ENCODE results near the gene TMEM225B.
"Not testable (repeated sequence)": the region's sequence is repeated elsewhere in the genome, so short reads cannot be mapped to it uniquely, and the experiment has no call there.

Gene TMEM225B, protein sequence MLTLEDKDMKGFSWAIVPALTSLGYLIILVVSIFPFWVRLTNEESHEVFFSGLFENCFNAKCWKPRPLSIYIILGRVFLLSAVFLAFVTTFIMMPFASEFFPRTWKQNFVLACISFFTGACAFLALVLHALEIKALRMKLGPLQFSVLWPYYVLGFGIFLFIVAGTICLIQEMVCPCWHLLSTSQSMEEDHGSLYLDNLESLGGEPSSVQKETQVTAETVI

DNA sequence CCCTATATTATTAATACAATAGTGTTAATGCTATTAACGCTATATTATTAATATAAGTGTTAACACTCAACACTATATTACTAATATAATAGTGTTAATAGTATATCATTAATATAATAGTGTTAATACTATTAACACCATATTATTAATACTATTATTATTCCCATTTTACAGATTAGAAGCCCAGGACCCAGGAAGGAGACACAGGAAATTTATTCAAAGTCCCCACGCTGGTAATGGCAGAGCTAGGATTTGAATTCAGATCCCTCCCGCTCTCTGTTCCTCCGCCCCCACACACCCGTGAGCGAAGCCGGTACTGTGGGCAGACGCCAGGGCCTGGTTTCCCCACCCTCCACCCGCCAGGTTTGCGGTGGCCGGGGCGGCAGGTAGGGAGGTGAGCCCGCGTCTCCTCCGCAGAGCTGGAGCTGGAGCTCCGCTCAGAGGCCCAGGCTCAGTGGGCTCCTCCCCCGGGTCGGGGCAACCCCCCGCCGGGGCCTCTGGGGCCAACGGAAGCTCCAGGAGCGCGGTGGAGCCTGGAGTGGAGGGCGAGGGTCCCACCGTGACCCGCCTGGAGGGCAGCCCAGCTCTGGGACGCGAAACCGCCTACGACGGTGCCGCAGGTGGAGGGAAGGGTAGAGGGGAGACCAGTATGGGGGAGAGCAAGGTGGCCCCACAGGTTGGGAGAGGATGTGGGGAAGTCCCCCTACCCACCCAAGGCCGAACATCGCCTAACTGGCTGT lies at the start of gene TMEM225B:
Gene TMEM225B (plus strand): TSS at position 506 of the 740 bp plus-strand sequence. CDS start 6,122 bp downstream, outside the sequence.
- no peak for DNase-seq (ENCODE audit: low spot score)

DNA sequence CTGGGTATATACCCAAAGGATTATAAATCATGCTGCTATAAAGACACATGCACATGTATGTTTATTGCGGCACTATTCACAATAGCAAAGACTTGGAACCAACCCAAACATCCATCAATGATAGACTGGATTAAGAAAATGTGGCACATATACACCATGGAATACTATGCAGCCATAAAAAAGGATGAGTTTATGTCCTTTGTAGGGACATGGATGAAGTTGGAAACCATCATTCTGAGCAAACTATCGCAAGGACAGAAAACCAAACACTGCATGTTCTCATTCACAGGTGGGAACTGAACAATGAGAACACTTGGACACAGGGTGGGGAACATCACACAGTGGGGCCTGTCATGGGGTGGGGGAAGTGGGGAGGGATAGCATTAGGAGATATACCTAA lies 48.5 kb upstream of the TMEM225B start:
- not testable (repeated sequence) for DNase-seq (ENCODE audit: low spot score)

DNA sequence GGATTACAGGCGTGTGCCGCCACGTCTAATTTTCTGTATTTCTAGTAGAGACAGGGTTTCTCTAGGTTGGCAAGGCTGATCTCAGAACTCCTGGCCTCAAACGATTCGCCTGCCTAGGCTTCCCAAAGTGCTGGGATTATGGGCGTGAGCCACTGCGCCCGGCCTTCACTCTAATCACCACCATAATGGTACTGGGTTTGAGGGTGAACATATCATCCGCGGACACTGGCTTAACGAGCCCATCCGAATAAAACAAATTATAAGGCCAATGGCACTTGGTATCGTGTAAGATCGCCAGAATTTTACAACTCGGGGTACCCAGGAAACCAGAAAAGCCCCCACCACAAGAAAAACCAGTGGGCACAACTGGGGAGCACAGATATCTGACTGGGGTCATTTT lies 46.7 kb upstream of the TMEM225B start:
- no peak for DNase-seq (ENCODE audit: low spot score)

DNA sequence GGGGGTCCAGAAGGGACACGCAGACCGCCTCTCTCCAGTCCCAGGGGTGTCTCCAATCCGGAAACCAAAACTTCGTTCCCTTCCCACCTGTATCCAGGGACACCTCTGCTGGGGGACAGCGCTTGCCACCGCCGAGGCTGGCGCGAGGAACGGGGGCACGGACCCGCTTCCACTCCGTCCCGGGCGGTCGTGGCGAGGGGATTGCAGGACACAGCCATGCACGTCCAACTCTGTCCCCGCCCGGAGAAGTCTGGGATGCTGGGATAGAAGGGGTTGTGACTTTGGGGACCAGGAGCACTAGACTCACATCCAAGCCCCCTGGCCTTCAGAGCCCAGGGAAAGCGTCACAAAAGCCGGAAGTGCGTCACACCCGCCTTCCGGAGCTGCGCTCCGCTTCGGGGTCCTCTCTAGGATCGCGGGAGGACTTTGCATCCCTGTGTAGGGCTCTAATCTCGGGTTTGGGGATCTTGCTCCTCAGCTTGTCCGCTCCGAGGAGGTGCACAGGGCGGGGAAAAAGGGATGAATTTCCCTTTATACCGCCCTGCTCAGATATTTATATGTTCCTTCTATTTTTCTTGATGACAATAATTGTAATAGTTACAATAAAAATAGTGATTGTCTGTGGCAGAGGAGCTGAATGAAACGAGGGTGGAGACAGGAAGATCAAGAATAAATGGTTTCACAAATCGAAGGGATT lies 46.2 kb upstream of the TMEM225B start, which contains the start of gene FAM200A:
Gene FAM200A (minus strand): TSS at position 348 of the 697 bp plus-strand sequence. CDS start 3,707 bp downstream, outside the sequence.
- peak; percentile 85 for DNase-seq (ENCODE audit: low spot score)

DNA sequence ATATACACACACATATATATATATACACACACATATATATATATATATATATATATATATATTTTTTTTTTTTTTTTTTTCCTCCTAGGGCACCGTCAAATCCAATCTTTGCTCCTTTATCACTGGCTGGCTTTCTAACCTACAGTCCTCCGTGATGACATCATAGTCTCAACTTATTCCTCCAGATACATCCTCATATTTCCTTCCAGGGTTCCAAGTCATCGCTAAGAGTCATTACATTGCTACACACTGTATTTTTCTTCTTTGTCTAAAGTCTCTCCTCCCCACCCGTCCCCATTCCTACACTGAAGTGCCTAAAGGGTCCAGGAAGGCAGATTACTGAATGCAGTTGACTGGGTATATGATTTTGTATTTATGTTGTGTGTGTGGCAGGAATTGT lies 45.0 kb upstream of the TMEM225B start:
- DNase-seq (ENCODE audit: low spot score) = no peak

DNA sequence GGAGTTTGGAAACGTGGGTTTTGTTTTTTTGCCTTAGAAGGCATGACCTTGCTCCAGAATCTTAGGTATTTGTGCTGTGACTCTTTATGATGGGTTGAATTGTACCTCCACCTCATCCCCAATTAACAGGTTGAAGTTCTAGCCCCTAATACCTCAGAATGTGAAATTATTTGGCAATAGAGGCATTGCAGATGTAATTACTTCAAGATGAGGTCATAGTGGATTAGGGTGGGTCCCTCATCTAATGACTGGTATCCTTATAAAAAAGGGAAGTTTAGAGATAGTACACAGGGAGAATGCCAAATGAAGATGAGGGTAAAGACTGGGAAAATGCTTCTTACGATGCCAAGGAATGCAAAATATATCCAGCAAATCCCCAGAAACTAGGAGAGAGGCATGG lies 43.1 kb upstream of the TMEM225B start:
- DNase-seq (ENCODE audit: low spot score) = no peak

DNA sequence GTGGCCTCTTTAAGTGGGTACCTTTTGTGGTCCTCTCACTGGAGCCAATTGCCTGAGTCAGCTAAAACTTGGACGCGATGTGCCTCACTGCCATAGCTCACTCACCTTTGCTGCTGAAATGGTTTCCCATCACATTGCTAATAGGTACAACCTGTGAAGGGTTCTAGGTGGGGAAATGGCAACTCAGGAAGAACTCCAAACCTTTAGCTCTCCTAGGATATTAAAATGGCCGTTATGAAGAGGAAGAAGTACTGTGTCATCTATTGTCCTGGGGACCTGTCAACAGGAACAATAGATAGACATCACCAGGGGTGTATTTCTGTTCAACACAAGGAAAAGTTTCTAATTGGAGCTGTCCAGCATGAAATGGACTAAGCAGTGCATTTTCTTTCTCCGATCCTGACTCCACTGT lies 40.9 kb upstream of the TMEM225B start:
- DNase-seq (ENCODE audit: low spot score) = no peak

DNA sequence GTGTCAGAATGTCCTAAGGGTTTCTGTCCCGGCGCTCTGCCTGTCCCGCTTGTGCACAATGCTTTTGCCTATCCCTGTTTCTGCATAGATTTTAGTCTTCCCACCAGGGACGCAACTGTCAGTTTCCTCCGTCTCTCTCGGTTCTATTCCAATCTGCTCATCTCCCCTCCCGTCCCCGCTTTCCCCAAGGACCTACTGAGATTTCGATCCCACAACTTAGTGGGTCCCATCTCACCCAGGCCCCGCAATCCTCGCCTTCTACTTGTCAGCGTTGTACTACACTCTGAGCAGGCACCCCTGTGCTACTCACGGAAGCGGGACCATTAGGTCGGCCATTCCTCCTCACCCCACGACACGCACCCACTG lies 40.1 kb upstream of the TMEM225B start:
- no peak for DNase-seq (ENCODE audit: low spot score)

DNA sequence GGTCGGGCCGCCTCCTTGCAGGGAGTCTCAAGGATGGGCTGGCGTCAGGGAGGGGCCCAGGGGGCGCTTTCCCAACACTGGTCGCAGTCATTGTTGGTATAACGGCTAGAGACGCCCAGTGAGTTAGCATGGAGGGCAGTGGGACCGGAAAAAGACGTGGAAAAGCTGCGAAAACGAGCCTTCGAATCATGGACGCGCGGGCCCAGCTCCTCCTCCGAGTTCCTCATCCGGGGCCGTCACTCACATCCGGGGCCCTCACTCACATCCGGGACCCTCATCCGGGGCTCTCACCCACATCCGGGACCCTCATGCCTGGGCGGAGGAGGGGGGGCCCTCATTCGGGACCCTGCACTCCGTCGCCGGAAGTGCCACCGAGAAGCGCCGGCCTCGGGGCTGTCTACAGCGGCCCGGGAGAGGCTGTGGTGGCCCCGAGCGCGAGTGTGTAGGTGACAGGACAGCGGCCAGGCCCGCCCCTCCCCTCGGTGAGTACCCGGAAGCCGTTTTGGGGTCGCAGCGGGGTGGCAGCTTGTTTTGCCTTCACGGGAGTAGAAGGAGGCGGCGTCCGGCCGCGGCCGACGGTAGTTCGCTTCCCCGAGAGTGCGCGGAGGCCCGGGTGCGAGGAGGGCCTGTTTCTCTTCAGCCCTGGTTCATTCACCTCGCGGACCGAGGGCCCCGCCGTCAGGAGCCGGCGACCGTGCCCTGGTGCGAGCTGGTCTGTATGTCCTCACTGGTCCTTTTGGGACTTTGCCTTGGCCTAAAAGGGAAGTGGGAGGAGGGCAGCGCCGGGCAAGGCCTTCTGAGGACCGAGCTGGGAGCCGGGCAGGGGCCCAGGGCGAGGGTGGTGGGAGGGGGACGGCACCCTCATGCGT lies 39.5 kb upstream of the TMEM225B start, which contains the start of gene ZNF655:
Gene ZNF655 (plus strand): TSS at position 337 of the 869 bp plus-strand sequence. CDS start 1,918 bp downstream, outside the sequence.
- DNase-seq (ENCODE audit: low spot score) = peak; percentile 89

DNA sequence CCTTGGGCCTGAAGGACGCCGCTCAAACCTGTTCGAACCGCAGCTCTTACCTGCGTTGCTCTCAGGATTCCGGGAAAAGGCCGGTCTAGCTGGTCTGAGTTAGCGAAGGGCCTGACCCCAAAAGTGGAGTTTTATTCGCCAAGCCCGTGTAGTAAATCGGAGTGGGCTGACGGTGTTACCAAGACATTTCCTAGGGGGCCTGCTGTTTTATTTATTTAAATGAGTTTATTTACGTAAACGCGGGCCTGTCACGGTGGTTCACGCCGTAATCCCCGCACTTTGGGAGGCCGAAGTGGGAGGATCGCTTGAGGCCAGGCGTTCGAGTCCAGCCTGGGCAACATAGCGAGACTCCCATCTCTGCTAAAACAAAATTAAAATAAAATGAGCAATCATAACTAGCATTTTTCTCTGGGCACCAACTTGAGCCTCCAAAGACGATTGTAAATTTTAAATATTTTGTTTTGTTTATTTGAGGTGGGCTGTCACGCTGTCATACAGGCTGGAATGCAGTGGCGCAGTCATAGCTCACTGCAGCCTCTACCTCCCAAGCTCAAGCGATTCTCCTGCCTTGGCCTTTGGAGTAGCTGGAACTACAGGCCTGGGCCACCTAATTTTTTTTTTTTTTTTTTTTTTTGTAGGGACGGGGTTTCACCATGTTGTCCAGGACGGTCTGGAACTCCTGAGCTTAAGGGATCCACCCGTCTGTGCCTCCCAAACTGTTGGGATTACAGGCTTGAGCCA lies 38.7 kb upstream of the TMEM225B start:
- DNase-seq (ENCODE audit: low spot score) = no peak

DNA sequence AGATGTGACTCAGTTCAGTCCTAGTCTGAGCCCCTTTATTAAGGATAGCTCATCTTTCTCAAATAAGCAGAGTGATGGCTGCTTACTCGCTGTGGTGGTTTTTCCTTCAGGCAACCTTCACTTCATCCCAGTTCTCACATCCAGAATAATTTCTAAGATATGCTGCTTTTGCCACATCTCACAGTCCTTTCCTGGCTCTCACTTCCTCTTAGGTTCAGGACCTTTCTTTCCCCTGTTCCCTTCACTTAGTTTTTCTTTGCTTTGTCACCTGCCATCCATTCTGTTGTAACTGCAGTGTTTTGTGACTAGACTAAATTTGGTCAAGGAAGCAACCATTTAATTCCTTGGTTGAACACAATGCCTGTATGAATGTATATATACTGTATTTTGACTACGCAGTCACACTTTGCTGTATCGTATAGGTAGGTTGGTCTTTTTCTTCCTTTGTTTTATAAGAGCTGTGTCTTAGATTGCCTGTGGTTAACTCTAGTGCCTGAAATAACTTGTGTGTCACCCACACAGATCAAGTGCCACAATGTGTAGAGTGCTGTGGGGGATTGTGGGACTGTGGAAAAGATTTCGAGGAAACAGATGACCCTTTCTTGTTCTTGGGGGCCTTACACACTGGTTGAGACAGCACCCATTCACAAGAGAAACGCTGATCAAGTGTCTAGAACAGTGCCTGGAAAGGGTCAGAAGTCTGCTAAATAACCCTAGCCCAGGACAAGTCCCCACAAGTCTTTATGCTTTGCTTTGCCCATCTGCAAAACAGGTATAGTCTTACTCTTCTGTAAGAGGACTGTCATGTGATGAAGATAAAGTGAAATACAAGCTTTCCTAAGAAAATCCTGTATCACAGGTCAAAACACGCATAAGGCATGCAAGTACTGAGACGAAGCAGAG lies 37.0 kb upstream of the TMEM225B start:
- DNase-seq (ENCODE audit: low spot score) = no peak

DNA sequence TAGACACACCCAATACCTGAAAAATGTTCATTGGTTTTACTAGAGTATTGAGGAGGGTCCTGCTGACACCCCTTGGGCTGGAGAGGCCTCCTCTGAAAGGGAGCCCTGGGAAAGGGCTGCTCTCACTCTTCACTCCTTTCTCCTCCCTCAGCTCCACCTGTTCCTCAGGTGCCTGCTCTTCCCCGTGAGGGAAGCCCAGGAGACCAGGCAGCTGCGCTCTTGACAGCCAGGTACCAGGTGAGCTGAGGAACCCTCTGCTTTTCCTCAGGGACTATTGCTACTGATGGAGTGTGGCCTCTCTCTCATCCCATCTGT lies 36.4 kb upstream of the TMEM225B start:
- DNase-seq (ENCODE audit: low spot score) = no peak

DNA sequence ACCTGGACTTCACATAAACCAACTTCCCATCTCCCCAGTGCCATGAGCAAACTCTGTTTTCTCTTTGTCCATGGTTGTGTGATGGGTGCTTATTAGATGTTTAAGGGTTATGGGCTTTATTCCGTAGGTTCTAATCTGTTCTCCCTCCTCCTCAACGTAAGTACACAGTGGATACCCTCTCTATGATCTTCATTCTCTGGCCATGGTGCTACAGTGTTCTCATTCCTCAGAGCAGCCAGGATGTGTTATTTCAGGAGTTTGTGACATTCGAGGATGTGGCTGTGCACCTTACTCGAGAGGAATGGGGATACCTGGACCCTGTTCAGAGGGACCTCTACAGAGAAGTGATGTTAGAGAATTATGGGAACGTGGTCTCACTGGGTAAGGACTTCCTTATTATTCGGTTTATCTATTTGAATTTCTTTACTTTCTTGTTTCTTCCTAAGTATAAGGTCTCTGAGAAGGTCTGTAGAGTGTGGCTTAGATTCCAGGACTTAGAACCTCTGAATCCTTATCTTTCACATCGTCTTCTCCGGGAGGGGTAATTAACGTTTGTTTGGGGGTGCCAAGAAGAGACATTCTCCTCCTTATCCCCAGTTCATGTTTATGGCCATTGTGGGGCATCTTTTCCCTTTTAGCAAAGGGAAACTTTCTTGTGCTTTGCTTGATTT lies 35.8 kb upstream of the TMEM225B start:
- DNase-seq (ENCODE audit: low spot score) = no peak

DNA sequence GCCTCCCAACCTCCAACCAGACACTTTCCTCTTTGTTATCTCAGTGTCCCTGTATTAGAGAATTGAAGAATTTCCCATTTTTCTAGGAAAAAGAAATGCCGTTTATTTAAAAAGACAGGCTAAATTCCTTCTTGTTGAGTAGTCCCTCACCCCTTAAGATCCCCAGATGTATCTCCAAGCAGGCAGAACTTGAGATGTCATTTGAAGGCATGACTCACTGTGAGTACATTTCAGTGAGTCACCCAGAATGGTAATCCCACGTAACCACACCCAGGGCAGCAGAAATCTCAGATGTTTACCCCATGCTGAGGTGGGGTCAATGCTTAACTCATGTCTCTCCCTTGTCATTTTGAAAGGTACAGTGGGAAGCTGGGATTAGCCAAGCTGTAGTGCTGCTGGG lies 35.2 kb upstream of the TMEM225B start:
- DNase-seq (ENCODE audit: low spot score) = peak; percentile 13

DNA sequence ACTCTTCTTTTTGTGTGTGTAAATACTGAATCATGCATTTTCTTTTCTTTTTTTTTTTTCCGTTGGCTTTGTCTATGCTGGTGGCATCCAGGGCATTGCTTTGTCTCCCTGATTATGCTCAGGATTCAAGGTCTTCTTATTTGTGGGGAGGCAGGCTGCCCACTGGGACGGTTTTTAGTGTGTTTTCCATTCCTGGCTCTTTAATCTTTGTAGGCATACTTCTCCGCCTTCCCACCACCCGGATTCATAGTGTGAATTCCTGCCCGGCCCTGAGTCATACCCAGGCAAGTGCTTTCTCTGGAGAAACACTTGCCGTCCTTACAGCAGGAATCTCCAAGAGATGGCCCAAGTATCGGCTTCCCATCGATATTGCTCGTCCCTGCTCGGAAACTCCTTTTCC lies 34.4 kb upstream of the TMEM225B start:
- DNase-seq (ENCODE audit: low spot score) = no peak

DNA sequence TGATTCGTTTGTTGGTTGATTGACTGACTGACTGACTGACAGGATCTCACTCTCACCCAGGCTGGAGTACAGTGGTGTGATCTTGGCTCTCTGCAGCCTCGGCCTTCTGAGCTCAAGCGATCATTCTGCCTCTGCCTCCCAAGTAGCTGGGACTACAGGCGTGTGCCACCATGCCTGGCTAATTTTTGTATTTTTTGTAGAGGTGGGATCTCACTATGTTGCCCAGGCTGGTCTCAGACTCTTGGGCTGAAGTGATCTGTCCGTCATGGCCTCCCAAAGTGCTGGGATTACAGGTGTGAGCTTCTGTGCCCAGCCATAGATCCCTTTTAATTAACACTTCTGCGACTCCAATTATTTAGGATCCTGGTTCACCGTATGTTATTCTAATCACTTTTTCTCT lies 29.3 kb upstream of the TMEM225B start:
- DNase-seq (ENCODE audit: low spot score) = not testable (repeated sequence)

DNA sequence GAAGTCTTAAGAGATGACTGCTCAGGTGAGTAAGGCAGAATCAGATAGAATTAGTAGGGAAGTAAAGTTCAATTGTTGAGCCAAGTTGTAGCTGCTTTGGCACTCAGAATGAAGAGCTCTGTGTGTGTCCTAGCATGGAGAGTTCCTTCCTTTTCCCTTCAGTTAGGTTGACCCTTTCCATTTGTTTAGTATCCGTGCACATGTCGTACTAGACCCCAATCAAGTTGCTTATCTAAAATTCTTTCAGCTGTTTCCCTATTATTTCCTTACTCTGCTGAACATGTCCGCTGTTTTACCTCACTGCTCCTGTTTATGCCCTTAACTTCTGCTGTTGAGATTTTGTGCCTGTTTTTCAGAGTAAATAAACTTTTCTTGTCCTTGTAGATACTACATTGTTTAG lies 26.3 kb upstream of the TMEM225B start:
- DNase-seq (ENCODE audit: low spot score) = no peak

DNA sequence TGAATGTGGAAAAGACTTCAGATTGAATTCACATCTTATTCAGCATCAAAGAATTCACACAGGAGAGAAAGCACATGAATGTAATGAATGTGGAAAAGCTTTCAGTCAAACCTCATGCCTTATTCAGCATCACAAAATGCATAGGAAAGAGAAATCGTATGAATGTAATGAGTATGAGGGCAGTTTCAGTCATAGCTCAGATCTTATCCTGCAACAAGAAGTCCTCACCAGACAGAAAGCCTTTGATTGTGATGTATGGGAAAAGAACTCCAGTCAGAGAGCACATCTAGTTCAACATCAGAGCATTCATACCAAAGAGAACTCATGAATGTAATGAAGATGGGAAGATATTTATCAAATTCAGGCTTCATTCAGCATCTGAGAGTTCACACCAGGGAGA lies 24.8 kb upstream of the TMEM225B start:
- no peak for DNase-seq (ENCODE audit: low spot score)

DNA sequence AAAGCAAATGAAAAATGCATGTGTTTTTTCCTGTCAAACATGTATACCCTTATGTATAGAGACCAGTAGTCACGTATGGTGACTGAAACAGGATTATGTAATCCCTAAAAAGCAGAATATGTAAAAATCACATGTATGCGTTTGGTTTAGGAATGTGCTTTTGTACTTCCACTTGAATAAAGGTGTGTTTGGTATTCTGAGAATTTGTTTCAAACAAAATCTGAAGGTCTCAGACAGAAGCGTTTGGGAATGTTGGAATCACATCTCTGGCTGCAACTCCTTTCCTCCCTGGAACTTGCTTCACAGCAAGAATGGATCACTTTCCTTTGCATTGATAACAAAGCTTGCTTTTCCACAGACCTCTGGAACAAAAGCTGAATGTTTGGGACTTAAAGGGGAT lies 21.8 kb upstream of the TMEM225B start:
- no peak for DNase-seq (ENCODE audit: low spot score)
